HK-2 (cell line): ENCODE results near the gene FDXR.

Experiments
- DNase-seq: peaks from one replicate; pipeline ENCODE4 v3.0.0-alpha.2; 2018; ENCODE audit not compliant: unreplicated experiment

The FDXR gene

DNA sequence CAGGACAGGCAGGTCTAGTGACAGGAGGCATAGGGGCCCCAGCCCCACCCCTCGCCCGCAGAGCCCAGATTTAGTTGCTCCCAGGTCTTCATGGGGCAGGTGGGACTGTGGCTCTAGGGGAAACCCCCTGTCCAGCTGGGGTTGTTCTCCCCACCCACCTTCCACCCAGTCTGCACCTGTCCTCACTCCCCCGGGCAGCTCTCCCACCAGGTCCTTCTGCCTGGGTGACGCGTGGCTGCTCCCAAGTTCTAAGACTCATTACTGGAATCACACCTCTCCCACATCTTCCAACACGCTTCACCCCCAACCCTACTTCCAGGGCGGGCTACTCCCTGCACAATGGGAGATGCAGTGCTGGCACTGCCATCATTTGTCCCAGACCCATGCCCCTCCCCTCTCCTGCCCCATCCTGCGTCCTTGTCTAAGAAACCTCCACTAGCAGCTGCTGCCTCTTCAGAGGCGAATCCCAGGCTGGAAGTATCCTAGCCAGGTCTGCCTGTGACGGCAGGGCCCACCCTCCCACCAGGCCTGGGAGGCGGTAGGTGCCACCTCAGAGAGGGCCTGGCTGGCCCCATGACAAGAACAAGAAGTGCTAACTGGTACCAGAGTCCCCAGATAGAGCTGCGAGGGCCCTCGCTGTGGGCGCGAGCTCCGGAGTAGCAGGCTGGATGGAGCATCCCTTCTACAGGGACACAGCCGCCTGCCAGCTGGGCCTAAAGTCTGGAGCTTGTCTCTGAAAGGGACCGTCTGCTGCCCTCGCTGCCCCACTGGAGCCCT lies 35.9 kb downstream of the FDXR start:
- DNase-seq, result no peak

DNA sequence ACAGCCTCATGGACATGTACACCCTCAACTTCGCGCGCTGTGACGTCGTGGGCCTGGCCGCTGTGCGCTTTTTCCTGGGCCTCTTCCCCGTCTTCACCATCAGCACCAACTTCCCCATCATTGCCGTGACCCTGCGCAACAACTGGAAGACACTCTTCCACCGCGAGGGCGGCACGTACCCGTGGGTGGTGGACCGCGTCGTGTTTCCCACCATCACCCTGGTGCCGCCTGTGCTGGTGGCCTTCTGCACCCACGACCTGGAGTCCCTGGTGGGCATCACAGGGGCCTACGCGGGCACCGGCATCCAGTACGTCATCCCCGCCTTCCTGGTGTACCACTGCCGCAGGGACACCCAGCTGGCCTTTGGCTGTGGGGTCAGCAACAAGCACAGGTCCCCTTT lies 36.6 kb downstream of the FDXR start:
- DNase-seq, result no peak

DNA sequence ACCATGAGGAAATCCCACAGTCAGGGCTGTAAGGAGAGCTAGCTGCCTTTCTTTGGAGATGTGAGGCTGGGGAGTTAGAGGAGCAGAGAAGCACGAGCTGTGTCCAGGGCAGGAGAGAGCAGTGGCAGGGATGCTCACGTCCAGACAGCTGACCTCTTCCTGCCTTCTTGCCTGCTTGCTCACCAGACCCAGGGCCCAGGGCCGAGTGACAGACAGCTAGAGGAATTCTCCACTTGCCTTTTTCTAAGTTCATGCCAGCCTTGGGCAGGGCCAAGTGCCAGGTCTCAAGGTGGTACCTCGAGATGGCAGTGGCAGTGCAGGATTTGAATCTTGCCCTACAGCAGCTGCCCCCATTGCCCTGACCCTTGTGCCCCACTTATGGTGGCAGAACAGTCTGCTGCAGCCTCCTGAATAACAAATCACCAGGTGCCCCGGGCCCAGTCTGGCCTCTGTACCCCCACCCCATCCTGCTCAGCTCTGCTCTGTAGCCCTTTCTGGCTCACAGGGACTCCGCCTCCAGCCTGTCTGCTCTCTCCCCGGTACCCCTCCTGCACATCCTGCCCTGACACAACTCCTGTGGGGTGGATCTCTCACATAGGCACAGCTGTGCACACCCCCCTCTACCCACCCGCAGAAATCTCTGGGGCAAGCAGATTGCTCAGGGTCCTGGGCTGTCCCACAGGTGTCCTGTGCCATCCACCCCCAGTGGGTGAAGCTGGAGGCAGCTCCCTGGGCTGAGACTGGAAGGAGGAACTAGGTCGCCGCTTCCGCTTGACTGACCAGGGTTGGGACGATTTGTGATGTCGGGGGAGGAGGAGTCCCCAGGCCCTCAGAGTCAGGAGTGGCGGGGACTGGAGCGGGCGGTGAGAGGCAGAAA lies 39.1 kb downstream of the FDXR start:
- peak; percentile 66 for DNase-seq

DNA sequence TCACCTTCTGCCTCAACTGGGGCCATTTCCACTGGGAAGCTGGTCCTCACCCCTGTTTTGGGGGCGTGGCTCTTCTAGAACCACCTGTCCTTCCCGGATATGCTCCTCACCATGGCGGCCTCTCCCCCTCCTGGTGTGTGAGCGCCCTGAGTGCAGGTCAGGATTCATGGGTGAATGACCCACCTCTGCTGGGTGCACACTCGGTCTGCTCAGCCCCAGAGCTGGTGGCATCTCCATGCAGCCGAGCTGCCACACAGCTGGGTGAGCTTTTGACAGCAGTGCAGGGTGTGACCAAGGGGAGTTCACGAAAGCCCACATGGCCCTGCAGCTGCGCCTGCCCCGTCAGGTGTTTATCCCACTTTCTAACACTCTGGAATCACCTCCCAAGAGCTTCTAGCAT lies 40.4 kb downstream of the FDXR start:
- no peak for DNase-seq

DNA sequence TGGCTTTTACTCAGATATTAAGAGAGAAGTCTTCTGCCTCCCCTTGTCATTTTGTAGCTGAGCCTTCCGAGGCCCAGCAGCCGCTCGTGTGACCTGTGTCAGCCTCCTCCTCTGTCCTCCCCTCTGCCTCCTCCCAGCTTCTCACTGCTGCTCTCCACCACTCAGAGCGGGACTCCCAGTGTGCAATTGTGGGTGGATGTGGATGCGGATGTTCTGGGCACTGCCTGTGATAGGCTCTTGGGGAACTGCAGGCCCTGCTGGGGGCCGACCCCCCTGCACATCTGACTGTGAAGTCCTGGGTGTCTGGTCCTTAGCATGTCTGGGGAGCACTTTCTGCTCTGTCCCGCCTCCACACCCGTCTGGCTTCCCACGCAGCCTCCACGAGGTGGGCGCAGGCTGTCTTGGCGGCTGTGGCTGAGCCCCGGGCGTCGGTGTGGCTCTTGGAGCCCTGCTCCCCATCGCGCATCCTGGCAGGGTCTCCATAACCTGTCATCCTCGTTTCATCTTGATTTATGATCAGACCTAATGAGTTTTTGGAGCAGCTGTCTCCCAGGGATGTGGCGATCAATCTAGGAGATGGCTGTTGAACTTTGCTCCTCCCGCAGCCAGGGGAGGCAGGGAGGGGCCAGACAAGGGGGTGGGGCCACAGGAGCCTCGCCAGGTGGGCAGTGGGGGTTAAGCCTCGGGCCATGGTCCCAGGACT lies 41.2 kb downstream of the FDXR start:
- DNase-seq, result no peak

DNA sequence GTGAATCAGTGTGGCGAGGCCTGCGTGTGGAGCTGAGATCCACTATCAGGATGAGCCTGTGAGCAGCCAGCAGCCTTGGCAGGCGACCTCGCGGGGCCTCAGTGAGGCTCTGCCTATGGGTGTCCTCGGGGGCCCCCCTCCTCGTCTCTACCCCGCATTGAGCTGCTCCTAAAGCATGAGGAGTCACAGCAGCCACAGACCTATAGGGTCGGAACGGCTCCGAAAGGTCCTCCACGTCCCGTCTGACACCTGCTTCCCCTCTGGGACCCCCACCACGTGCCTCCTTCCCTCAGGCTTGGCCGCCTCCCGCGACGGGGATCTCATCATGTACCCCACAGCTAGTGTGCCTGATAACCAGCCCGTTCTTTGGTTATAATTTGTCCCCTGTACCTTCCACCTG lies 41.9 kb downstream of the FDXR start:
- DNase-seq, result no peak

DNA sequence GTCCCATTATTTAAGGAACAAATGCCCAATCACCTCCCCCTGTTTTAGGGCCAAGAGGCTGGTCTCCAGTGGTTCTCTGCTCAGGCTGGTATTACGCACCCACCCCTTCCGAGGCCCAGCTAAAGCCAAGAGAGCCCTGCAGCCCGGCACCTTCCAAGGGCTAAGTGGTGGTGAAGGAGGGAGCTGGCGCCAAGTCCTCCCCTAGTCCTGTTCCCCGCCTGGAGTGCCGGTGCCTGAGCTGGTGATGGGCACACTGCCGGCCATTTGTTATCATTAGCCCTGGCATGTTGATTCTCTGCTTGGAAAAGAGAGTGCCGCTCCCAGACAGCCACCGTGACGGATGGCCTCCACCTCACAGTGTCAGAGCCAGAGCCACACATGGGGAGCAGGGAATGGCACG lies 45.0 kb downstream of the FDXR start:
- DNase-seq, result no peak

DNA sequence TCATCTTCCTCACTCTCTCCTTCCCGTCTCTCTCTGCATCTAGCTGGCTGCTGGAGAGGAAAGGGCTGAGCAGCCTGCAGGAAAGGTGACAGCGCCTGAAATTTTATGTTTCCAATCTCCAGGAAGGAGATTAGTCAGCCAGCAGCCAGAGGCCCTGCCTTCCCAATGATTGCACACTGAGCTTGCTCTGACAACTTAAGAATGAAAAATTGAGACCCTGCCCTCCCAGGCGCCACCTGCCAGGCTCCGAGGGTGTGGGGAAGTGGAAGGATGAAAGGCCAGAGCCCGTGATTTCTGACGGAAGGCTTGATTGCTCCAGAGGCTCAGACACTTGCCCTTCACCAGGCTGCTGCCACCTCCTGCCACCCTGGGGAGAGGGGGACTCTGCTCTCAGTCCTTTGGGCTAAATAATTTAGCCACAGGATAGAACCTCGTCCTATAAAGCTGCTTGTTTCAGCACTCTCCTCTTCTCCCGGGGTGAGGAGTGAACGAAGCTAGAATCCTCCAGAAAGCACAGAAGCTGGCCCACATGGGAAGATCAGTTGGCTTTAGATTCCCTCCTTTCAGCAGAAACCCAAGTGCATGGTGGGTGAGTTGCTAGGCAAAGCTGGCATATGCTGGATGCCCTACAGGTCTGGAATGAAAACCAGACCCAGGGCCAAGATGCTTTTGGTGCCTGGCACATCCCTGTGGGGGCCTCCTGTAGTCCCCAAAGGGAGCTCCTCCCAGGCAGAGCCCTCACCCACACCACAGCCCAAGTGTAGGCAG lies 46.7 kb downstream of the FDXR start:
- no peak for DNase-seq

DNA sequence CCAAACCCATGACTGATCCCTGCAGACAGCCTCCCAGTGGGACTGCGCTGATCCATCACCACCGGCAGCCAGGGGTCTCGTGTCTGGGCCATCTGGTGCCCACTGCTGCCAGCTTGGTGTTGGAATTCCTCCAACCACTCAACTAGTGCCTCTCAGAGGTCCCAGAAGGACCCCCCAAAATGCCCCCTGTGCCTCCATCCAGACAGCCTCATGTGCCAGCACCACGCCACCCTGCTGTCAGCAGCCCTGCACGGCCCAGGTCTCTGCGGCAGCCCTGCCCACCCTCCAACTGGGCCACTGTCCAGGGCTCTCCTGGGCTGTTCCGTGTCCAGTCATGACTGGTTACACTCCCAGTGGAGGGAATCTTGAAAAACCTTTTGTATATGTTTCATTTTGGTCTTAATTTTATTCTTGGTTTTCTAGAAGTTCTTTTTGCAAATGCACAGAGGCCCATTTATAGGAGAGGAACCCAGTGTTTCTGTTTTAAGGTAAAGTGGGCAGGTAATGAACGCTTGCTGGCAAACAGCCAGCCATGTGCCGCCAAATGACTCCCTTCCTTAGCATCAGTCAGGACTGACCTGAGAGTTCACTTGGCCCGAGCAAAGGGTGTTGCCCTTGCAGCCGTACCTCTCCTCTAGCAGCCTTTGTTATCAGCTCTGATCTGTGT lies 47.7 kb downstream of the FDXR start:
- DNase-seq, result no peak

DNA sequence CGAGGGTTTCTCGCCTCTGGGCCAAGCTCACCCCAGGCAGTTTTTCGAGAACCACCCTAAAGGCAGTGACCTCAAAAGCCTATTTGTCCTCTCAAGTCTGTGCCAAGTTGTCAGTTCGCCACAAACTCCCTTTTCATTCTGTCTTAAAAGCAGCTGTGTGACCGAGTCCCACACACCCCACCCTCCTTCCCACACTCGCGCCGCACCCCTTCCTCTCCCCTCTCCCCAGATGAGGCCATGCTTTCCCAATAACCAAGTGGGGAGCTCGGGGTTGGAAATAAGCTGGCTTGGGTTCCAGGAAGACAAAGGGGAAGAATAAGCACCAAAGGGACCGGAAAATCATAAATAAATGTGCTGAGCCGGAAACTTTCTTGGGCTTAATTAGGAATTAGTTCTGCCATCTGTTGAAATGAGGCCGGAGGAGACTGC lies 49.8 kb downstream of the FDXR start:
- DNase-seq, result no peak

DNA sequence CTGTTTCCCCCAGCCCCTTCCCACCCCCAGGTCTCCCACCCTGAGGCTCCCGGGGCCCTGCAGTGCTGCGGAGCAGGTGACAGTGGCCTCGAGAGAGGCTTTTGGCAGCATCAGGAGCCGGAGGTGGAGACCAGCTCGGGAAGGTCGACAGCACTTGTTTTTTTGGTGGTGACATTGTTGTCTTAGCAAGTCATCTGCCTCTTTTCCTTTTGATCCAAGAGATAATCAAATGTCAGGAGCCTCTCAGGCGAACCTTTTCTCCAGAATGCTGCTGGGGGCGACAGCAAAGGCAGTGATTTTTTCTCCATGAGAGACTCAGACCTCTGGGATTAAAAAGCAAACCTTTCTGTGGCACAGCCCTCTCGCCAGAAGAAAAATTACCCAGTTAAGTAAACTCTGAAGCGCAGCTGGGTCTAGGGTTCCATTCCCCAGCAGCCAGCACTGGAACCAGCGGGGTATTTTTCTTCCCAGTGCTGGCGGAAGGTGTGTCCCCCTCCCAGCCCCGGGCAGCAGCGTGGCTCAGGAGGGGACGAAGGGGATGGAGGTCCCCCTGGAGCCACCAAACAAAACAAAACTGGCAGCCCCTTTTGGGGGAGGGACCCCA lies 50.4 kb downstream of the FDXR start:
- no peak for DNase-seq

DNA sequence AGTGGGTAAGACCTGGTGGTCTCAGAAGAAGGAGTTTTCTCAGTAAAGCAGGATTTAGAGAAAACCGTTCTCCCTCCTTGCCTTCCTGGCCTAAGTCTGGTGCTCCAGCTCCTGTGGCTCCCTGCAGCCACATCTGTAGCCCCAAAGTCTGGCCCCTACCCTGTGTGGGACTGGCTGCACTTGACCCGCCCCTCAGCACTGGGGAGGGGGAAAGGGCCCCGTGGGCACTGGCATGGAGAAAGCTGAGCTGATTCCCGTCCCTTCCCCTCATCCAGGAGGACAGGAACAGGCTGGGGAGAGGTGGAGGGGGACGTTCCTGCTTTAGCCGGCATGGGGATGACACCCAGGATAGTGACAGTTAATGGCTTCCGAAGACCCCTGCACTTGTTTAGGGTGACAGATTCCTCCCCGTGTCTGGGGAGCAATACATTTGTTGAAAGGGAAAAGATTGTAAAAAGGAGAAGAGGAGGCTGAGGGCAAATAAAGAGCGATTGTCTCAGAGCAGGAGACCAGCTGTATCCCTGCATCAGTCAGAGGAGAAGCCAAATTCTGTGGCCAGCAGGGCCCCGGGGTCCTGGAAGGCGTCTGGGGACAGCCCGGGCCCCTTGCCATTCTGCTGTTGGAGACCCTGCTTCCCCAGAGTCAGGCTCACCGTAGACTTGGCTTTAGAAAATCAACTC lies 51.0 kb downstream of the FDXR start:
- DNase-seq, result no peak

DNA sequence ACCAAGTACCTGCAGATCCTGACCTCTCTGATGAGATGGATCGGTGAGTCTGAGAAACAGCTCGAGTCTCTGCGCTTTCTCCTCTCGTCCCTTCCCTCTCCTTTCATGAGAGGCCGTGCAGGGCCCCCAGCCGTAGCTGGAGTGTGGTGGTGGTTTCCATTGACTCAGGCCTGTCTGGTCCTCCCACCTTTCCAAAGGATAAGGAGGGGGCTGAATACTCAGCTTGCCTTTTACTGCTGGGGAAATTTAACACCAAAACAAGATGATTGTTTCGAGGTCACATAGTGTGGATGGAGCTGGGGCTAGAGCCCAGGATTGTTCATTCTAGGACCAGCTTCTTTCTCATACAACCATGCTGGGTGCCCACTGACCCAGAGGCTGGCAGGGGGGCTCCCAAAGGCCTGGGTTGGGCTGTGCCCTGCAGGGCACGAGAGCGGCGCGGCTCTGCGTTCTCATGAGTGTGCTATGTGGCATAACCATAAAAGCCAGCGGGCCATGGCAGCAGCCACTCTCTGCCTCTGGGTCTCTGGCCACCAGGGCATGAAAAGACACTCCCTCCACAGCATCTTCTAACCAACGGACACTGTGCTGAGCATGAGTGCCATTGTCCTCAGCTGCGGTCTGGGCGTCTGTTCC lies 52.9 kb downstream of the FDXR start:
- no peak for DNase-seq

DNA sequence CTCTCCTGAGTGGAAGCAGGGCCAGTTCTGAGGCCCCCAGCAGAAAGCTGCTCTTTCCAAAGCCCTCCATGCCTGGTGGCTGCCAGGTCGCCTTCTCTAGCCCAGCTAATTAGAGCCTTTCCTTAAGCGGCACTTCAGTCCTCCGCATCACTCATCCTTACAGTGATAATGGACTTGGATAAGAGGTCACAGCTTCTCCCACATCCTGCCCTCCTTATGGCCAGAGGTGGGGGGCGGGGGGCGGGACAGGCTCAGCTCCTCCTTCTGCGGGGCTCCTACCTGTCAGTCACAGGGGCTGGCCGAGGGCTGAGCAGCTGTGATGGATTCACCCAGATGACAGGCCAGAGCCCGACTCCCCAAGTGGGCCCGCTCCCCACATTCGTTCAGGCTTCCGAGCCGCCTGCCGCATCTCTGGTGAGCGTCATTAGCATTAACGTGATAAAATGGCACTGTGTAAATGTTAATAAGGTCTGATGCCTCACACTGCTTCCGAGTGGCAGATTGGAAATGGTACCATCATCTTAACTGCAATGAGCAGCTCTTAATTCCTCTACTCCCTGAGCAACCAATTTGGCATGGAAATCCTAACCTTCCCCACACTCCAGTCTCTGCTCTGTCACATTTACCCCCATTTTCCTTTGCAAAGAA lies 54.4 kb downstream of the FDXR start:
- DNase-seq, result no peak

DNA sequence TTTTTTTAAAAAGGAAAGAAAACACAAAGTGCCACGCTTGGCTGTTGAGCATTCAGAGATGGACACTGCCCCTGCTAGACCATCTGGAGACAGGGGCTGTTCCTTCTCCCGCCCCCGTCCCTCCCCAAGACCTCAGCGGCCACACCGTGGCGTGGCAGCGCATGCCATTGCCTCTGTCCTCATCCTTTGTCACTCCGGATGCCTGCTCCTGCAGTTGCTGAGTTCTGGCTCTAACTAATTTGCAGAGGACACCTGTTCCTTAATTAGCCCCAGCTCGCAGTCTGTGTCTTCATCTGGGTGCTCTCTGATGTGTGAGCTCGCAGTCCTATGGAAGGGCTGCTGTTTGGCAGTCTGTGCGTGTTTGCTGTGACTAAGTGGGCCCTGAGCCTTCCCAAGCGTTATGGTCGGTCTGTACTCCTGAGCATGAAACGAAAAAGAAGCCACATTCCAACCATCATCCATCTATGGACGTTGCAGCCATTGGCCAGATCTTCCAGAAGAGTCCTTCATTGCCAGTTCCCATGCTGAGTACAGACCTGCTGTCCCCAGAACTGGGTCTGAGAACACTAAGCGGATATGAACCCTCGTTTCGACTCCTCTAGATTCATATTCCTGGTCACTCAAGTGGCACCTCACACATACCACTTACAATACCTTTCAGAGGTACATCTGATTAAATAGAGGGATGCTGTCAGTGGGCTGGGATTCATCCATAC lies 55.7 kb downstream of the FDXR start:
- no peak for DNase-seq

DNA sequence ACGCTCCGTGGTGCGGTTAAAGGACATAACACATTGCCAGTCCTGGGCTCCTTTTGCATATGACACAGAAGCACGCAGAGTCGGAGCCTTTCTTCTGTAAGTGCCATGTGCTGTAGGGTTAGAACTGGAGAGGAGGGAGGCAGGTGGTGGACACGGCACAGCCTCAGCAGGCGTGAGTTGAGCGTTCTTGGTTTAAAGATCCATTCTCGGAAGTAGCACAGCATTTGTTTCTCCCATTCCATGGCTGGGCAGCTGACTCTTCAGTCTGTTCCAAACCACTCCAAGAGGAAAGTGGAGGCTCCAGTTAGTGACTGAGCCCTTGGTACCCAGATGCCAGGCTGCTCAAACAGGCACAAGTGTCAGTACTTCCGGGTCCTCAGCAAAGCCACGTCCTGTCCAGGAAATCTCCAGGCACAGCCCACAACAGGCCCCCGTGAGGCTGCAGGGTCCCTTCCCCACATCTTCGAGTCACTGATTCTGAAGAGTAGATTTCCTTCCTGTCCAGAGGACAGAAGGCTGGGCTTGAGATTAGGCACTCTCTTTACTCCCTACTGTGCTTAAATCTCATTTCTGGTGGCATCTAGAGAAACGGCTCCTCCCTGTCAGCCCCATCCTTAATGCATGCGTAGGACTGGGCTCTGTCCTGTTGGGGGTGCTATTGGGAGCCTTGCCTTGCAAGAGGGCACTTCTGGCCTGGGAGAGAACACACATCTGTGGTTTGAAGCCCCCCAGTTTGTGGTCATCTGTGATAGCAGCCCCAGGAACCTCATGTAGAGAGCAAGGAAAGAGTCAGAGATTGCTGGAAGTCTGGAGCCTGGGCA lies 57.0 kb downstream of the FDXR start:
- DNase-seq, result no peak

DNA sequence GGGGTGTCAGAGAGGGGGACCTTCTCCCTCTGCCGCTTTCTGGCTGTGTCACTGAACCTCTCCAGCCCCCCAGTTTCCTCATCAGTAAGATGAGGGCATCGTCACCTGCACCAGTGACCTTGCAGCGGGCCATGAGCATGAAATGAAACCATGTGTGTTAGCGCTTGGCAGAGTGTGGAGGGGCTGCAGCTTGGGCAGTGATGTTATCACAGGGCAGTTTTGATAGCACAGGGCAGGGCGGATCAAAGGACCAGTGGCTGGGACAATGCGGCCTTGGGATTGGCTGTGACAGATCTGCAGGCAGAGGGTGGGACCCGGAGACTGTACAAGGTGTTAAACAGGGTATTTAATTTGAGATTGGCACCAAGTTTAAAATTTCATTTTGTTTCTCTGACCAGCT lies 57.7 kb downstream of the FDXR start:
- DNase-seq, result no peak

DNA sequence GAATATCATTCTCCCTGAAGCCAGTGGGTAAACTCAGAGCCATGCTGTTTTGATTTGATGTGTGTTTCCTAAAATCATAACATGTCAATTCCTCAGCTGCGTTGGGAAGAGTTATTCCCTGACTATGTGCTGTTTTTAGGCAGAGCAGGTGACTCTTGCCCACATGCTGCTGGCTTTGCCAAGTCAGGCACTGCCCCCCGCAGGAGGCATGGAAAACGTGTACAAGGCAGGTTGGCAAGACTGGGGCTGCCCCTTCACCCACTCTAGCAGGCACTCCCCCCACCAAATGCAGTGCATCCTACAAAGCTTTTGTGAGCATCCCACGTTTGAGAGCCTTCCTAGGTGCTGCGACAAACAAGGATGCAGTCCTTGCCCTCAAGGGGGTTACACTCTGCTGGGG lies 58.3 kb downstream of the FDXR start:
- DNase-seq, result no peak
